Measurements from ENCODE around the gene NUP160.
"Not testable (repeated sequence)": the region's sequence is repeated elsewhere in the genome, so short reads cannot be mapped to it uniquely, and the experiment has no call there.

The NUP160 gene

GRCh38 chr11:47843361-47844055, 4.6 kb downstream of the NUP160 start:
- Histone ChIP-seq H3K4me3 (IDR thresholded peaks at IDR 0.05; ENCODE audit: insufficient read depth, low read depth, low read length) (no peak overlapping the region), H3K27ac (no peak overlapping the region), H3K79me2 (ENCODE audit: insufficient read depth, low read depth) (peaks cover 41% of the 10 kb centered on the region)

DNA sequence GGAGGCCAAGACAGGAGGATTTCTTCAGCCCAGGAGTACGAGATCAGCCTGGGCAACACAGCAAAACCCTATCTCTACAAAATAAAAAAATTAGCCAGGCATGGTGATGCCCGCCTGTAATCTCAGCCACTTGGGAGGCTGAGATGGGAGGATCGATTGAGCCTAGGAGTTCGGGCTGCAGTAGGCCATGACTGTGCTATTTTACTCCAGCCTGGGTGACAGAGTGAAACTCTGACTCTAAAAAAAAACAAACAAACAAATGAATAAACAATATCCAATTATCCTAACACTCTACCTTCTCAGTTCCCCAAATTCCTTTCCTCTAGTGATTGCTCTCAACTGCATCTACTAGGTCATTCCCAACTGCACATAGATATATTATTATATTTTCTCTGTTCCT, 5.4 kb downstream of the NUP160 start:
- Histone ChIP-seq H3K4me1 (ENCODE audit: low read depth, poor library complexity, severe bottlenecking) (peaks cover 13% of the 10 kb centered on the region), H3K9ac (no peak overlapping the region), H3K36me3 (ENCODE audit: insufficient read depth) (no peaks in the 10 kb centered on the region; the same call in 1 of the 2 replicates), H2AFZ (ENCODE audit: low read depth) (no peak overlapping the region), H3K27ac (no peak overlapping the region), H3K4me2 (no peak overlapping the region), H3K4me3 (IDR thresholded peaks at IDR 0.05; ENCODE audit: insufficient read depth, low read depth, low read length) (no peak overlapping the region), H3K27me3 (ENCODE audit: insufficient read depth, low read depth) (no peaks in the 10 kb centered on the region), H4K20me1 (ENCODE audit: insufficient read depth) (no peaks in the 10 kb centered on the region), H3K79me2 (ENCODE audit: insufficient read depth, low read depth) (peaks cover 41% of the 10 kb centered on the region)
- TF ChIP-seq, protein P1, sequence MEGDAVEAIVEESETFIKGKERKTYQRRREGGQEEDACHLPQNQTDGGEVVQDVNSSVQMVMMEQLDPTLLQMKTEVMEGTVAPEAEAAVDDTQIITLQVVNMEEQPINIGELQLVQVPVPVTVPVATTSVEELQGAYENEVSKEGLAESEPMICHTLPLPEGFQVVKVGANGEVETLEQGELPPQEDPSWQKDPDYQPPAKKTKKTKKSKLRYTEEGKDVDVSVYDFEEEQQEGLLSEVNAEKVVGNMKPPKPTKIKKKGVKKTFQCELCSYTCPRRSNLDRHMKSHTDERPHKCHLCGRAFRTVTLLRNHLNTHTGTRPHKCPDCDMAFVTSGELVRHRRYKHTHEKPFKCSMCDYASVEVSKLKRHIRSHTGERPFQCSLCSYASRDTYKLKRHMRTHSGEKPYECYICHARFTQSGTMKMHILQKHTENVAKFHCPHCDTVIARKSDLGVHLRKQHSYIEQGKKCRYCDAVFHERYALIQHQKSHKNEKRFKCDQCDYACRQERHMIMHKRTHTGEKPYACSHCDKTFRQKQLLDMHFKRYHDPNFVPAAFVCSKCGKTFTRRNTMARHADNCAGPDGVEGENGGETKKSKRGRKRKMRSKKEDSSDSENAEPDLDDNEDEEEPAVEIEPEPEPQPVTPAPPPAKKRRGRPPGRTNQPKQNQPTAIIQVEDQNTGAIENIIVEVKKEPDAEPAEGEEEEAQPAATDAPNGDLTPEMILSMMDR (conservative IDR thresholded peaks at IDR 0.05; ENCODE audit: low read depth, low read length), result no peak

More at GRCh38 chr11:47843361-47844055, 4.6 kb downstream of the NUP160 start:
- no peaks in the 10 kb centered on the region for H3K27me3 ChIP-seq (ENCODE audit: insufficient read depth, low read depth)
- no peaks in the 10 kb centered on the region for H4K20me1 ChIP-seq (ENCODE audit: insufficient read depth)
- no peak overlapping the region for H3K9ac ChIP-seq
- H3K4me1 ChIP-seq (ENCODE audit: low read depth, poor library complexity, severe bottlenecking), result peaks cover 13% of the 10 kb centered on the region
- no peaks in the 10 kb centered on the region; the same call in 1 of the 2 replicates for H3K36me3 ChIP-seq (ENCODE audit: insufficient read depth)
- H2AFZ ChIP-seq (ENCODE audit: low read depth), result no peak overlapping the region
- no peak overlapping the region for H3K4me2 ChIP-seq
- TF ChIP-seq, protein P1 (conservative IDR thresholded peaks at IDR 0.05; ENCODE audit: low read depth, low read length), result no peak

DNA sequence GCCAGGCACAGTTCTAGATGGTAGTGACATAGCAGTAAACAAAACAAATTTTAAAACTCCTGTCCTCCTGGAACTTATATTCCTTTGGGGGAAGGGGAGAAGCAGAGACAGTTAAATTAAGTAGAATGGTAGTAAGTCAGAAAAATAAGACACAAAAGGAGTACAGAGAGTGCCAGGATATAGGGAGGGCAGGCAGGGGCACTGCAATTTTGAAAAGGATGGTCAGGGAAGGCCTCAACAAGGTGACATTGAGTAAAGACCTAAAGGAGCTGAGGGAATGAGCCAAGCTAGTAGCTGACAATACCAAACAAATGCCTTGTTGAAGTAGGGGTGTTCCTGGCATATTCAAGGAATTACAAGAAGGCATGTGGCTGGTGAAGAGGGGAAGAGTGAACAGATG, 10.2 kb downstream of the NUP160 start:
- H3K9ac ChIP-seq, result no peak overlapping the region
- no peak overlapping the region for H3K4me3 ChIP-seq (IDR thresholded peaks at IDR 0.05; ENCODE audit: insufficient read depth, low read depth, low read length)
- H3K27me3 ChIP-seq (ENCODE audit: insufficient read depth, low read depth), result no peaks in the 10 kb centered on the region
- no peak overlapping the region for H2AFZ ChIP-seq (ENCODE audit: low read depth)
- peaks cover 4% of the 10 kb centered on the region; the same call in 1 of the 2 replicates for H3K36me3 ChIP-seq (ENCODE audit: insufficient read depth)
- H4K20me1 ChIP-seq (ENCODE audit: insufficient read depth), result no peaks in the 10 kb centered on the region
- no peak overlapping the region for H3K27ac ChIP-seq
- TF ChIP-seq, protein P1 (conservative IDR thresholded peaks at IDR 0.05; ENCODE audit: low read depth, low read length), result no peak
- H3K79me2 ChIP-seq (ENCODE audit: insufficient read depth, low read depth), result no peaks in the 10 kb centered on the region; the same call in 1 of the 2 replicates
- no peak overlapping the region for H3K4me2 ChIP-seq
- no peaks in the 10 kb centered on the region for H3K4me1 ChIP-seq (ENCODE audit: low read depth, poor library complexity, severe bottlenecking)

- H3K4me3 ChIP-seq (IDR thresholded peaks at IDR 0.05; ENCODE audit: insufficient read depth, low read depth, low read length), result no peak overlapping the region
Observed at GRCh38 chr11:47837292-47837691, 10.9 kb downstream of the NUP160 start.

GRCh38 chr11:47830013-47830412, 18.1 kb downstream of the NUP160 start:
- H3K36me3 ChIP-seq (ENCODE audit: insufficient read depth); H3K27ac ChIP-seq; H2AFZ ChIP-seq (ENCODE audit: low read depth); H3K9ac ChIP-seq; H3K4me3 ChIP-seq (IDR thresholded peaks at IDR 0.05; ENCODE audit: insufficient read depth, low read depth, low read length); H3K27me3 ChIP-seq (ENCODE audit: insufficient read depth, low read depth); H3K4me2 ChIP-seq; H3K4me1 ChIP-seq (ENCODE audit: low read depth, poor library complexity, severe bottlenecking); H4K20me1 ChIP-seq (ENCODE audit: insufficient read depth): not testable (repeated sequence)
- H3K79me2 ChIP-seq (ENCODE audit: insufficient read depth, low read depth), result peaks cover 42% of the 10 kb centered on the region; the same call in 1 of the 2 replicates

More at GRCh38 chr11:47837292-47837691, 10.9 kb downstream of the NUP160 start:
- Histone ChIP-seq H2AFZ (ENCODE audit: low read depth) (no peak overlapping the region), H3K9ac (no peak overlapping the region), H3K79me2 (ENCODE audit: insufficient read depth, low read depth) (no peaks in the 10 kb centered on the region; the same call in 1 of the 2 replicates), H3K27ac (no peak overlapping the region), H4K20me1 (ENCODE audit: insufficient read depth) (no peaks in the 10 kb centered on the region), H3K4me2 (no peak overlapping the region), H3K27me3 (ENCODE audit: insufficient read depth, low read depth) (no peaks in the 10 kb centered on the region), H3K36me3 (ENCODE audit: insufficient read depth) (peaks cover 4% of the 10 kb centered on the region; the same call in 1 of the 2 replicates), H3K4me1 (ENCODE audit: low read depth, poor library complexity, severe bottlenecking) (no peaks in the 10 kb centered on the region)
- TF ChIP-seq, protein P1 (conservative IDR thresholded peaks at IDR 0.05; ENCODE audit: low read depth, low read length), result no peak

Data from KMS-11 (cell line).